Tibial artery (tissue), 4 donors: ENCODE measurements around the gene TLE3.

Source experiments
- DNase-seq, 2 donors: peaks; one replicate each; pipeline ENCODE4 v3.0.0-alpha.2; 2019
- H3K27ac ChIP-seq, 2 donors: fragments of 200-600 bp; sonication (generic) in 1 of 2; 1 replicate in 1 of 2; 2 replicates in 1 of 2; pipeline ENCODE4 v1.5.1; 2018 to 2019; ENCODE audit warnings: mild to moderate bottlenecking in 1 of 2
- H3K27me3 ChIP-seq, 2 donors: fragments of 200-600 bp; sonication (generic) in 1 of 2; one replicate each; pipeline versions ENCODE4 v1.5.1 to v1.6.0; 2016 to 2019
- H3K36me3 ChIP-seq, 3 donors: fragments of 200-600 bp; sonication (generic) in 2 of 3; one replicate each; pipeline ENCODE4 v1.5.1; 2016 to 2019; ENCODE audit warnings: mild to moderate bottlenecking in 2 of 3
- H3K4me1 ChIP-seq, 4 donors: fragments of 200-600 bp; sonication (generic) in 2 of 4; 1 replicate in 3 of 4; 2 replicates in 1 of 4; pipeline ENCODE4 v1.5.1; 2016 to 2019
- H3K4me3 ChIP-seq, 2 donors: fragments of 200-600 bp; sonication (generic) in 1 of 2; 1 replicate in 1 of 2; 2 replicates in 1 of 2; pipeline ENCODE4 v1.5.1; 2018 to 2019; ENCODE audit warnings: mild to moderate bottlenecking in 2 of 2
- H3K9me3 ChIP-seq, 3 donors: fragments of 200-600 bp; sonication (generic) in 1 of 3; one replicate each; pipeline ENCODE4 v1.5.1; 2016 to 2019
- CTCF ChIP-seq, 2 experiments: fragments of 200-600 bp in 1 of 2; fragments of 450-650 bp in 1 of 2; IDR thresholded peaks; one replicate each; pipeline ENCODE4 v1.5.1; 2017 to 2019; ENCODE audit warnings: antibody characterized with exemption in 2 of 2, mild to moderate bottlenecking in 1 of 2, moderate library complexity in 1 of 2
- intact Hi-C: fragments of 100-400 bp; cut with DNase I; formaldehyde crosslinking; loops from one replicate; pipeline ENCODE4 v1.15.0; 2023; ENCODE audit warnings: low total_unique reads

Gene TLE3

GRCh38 chr15:70025413-70026296, 72.1 kb downstream of the TLE3 start:
- no peak overlapping the region for H3K4me3 ChIP-seq
- peak overlapping the region; percentile 4 to 50 for H3K27ac ChIP-seq
- TF ChIP-seq CTCF (IDR thresholded peaks at IDR 0.05) = no peak
- peak; percentile 54 to 73 for DNase-seq
- H3K27me3 ChIP-seq = no peaks in the 10 kb centered on the region
- H3K36me3 ChIP-seq = no peaks in the 10 kb centered on the region
- no peaks in the 10 kb centered on the region for H3K9me3 ChIP-seq
- H3K4me1 ChIP-seq = peaks cover 0 to 38% (median 34%) of the 10 kb centered on the region in 4 donors
- intact Hi-C loops = no loop called here

GRCh38 chr15:70024521-70024920, 73.2 kb downstream of the TLE3 start:
- no peak for TF ChIP-seq CTCF (IDR thresholded peaks at IDR 0.05)
- H3K9me3 ChIP-seq = no peaks in the 10 kb centered on the region
- peak in 1 of 2 donors; percentile 66 for DNase-seq
- peaks cover 0 to 38% (median 34%) of the 10 kb centered on the region in 4 donors for H3K4me1 ChIP-seq
- no peak overlapping the region for H3K4me3 ChIP-seq
- peak overlapping the region; percentile 29 to 65 for H3K27ac ChIP-seq
- intact Hi-C loops = no loop called here
- no peaks in the 10 kb centered on the region for H3K27me3 ChIP-seq
- H3K36me3 ChIP-seq = no peaks in the 10 kb centered on the region

GRCh38 chr15:70023769-70024491, 73.8 kb downstream of the TLE3 start:
- no peak for TF ChIP-seq CTCF (IDR thresholded peaks at IDR 0.05)
- Histone ChIP-seq H3K4me3 (no peak overlapping the region), H3K36me3 (no peaks in the 10 kb centered on the region), H3K27ac (peak overlapping the region; percentile 29 to 65), H3K4me1 (peaks cover 0 to 38% (median 34%) of the 10 kb centered on the region in 4 donors), H3K9me3 (no peaks in the 10 kb centered on the region), H3K27me3 (no peaks in the 10 kb centered on the region)
- intact Hi-C loops = no loop called here
- peak; percentile 74 to 87 for DNase-seq

GRCh38 chr15:70023064-70023768, 74.5 kb downstream of the TLE3 start:
- H3K27ac ChIP-seq = peak overlapping the region; percentile 23 to 65

More at GRCh38 chr15:70023064-70023768, 74.5 kb downstream of the TLE3 start:
- no peak overlapping the region for H3K4me3 ChIP-seq
- no peaks in the 10 kb centered on the region for H3K9me3 ChIP-seq
- peak in 1 of 2 donors; percentile 44 for DNase-seq
- no peak for TF ChIP-seq CTCF (IDR thresholded peaks at IDR 0.05)
- peaks cover 0 to 38% (median 34%) of the 10 kb centered on the region in 4 donors for H3K4me1 ChIP-seq
- intact Hi-C loops = no loop called here
- H3K27me3 ChIP-seq = no peaks in the 10 kb centered on the region
- no peaks in the 10 kb centered on the region for H3K36me3 ChIP-seq
